ENCODE results near the gene RCAN1.

DNA sequence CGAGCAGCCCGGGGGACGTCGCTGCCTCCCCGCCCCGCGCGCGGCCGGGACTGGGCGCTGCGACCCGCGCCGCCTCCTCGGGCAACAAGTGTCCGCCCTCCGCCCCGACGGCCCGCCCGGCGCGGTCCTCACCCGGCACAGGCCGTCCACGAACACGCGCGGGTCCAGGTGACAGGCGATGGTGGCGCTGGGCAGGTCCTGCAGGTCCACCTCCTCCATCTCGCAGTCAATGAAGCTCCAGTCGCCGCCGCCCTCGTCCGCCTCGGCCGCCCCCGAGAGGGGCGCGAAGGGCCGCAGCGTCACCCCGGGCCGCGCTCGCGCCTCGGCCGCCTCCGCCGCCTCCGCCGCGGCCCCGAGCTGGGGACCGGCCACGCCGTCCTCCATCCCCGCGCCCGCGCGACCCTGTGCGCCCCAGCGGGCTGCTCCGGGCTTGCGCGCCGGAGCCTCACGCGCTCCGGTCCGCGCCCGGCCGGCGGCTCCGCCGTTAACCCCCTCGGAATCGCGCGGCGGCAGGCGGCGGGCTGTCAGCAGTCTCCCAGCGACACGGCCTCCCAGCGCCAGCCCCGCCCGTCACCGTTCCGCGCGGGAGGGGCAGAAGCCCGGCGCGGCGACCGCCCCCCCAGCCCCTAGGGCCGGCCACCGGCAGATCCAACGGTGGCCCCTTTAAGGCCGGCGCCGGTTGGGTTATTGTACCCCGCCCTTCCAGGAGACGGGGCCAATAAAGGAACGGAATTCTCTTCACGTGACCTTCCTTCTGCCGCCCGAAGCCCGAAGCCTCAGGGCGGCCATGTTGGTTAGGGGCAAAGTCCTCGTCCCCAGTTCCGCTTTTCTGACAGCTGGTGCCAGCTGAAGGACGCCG, at the start of gene RCAN1:
- TF ChIP-seq, protein P1, sequence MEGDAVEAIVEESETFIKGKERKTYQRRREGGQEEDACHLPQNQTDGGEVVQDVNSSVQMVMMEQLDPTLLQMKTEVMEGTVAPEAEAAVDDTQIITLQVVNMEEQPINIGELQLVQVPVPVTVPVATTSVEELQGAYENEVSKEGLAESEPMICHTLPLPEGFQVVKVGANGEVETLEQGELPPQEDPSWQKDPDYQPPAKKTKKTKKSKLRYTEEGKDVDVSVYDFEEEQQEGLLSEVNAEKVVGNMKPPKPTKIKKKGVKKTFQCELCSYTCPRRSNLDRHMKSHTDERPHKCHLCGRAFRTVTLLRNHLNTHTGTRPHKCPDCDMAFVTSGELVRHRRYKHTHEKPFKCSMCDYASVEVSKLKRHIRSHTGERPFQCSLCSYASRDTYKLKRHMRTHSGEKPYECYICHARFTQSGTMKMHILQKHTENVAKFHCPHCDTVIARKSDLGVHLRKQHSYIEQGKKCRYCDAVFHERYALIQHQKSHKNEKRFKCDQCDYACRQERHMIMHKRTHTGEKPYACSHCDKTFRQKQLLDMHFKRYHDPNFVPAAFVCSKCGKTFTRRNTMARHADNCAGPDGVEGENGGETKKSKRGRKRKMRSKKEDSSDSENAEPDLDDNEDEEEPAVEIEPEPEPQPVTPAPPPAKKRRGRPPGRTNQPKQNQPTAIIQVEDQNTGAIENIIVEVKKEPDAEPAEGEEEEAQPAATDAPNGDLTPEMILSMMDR (IDR thresholded peaks at IDR 0.05 in 2 of 3, conservative IDR thresholded peaks at IDR 0.05 in 1 of 3; ENCODE audit: insufficient read depth in 2 of 3, low read depth in 1 of 3, low read length in 3 of 3) = no peak
- TF ChIP-seq, protein P2, sequence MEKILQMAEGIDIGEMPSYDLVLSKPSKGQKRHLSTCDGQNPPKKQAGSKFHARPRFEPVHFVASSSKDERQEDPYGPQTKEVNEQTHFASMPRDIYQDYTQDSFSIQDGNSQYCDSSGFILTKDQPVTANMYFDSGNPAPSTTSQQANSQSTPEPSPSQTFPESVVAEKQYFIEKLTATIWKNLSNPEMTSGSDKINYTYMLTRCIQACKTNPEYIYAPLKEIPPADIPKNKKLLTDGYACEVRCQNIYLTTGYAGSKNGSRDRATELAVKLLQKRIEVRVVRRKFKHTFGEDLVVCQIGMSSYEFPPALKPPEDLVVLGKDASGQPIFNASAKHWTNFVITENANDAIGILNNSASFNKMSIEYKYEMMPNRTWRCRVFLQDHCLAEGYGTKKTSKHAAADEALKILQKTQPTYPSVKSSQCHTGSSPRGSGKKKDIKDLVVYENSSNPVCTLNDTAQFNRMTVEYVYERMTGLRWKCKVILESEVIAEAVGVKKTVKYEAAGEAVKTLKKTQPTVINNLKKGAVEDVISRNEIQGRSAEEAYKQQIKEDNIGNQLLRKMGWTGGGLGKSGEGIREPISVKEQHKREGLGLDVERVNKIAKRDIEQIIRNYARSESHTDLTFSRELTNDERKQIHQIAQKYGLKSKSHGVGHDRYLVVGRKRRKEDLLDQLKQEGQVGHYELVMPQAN (IDR thresholded peaks at IDR 0.05; ENCODE audit: borderline replicate concordance) = no peak
- peak; percentile 97 for TF ChIP-seq RAD51 (IDR thresholded peaks at IDR 0.05; ENCODE audit: borderline replicate concordance, low read depth)
- peak; percentile 83 for TF ChIP-seq SNIP1 (IDR thresholded peaks at IDR 0.05; ENCODE audit: low read depth)
